Islet precursor cell (in vitro differentiated cells): ENCODE measurements around the gene EIF5.
"Not testable (repeated sequence)": the region's sequence is repeated elsewhere in the genome, so short reads cannot be mapped to it uniquely, and the experiment has no call there.

Experiments used
- DNase-seq: peaks from one replicate; pipeline ENCODE4 v3.0.0-alpha.2; 2018

The EIF5 gene

DNA sequence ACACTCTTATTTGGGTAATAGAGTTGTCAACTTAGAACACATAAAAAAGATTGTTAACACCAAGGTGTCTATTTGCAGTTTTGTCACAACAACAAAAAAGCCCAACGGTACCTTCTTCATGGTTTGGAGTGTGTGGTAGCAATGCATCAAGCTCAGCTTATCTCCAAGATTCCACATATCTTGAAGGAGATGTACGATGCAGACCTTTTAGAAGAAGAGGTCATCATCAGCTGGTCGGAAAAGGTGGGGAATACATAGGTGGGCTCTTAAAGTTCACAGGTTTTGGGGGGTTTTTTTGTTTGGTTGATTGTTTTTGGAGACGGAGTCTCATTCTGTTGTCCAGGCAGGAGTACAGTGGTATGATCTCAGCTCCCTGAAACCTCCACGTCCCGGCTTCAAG is 5.5 kb downstream of the EIF5 start:
- no peak for DNase-seq

DNA sequence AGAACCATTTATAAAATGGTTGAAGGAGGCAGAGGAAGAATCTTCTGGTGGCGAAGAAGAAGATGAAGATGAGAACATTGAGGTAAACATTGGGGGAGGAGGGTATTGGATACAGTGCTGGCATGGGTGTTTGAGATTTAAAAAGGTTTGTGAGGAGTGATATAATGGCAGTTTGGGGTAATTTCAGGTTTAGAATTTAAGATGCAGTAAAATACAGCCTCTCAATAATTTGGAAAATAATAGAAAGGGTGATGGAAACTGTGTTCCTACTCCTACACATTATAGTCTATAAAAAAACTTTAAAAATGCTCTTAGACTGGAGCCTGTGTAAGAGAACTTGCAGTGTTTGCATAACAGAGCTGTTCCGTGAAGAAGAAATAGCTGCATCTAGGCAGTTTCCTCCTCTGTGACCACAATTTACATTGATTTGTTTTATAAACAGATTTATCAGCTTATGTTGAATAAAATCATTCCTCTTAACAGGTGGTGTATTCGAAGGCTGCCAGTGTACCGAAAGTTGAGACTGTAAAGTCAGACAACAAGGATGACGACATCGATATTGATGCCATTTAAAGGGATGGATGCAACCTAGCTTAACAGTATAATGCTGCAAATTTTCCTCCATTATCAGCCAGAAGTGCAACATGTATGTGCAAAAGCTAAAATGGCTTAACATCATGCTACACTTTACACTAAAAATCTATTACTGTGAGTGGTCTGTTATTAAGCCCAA is 6.6 kb downstream of the EIF5 start:
- DNase-seq = no peak

DNA sequence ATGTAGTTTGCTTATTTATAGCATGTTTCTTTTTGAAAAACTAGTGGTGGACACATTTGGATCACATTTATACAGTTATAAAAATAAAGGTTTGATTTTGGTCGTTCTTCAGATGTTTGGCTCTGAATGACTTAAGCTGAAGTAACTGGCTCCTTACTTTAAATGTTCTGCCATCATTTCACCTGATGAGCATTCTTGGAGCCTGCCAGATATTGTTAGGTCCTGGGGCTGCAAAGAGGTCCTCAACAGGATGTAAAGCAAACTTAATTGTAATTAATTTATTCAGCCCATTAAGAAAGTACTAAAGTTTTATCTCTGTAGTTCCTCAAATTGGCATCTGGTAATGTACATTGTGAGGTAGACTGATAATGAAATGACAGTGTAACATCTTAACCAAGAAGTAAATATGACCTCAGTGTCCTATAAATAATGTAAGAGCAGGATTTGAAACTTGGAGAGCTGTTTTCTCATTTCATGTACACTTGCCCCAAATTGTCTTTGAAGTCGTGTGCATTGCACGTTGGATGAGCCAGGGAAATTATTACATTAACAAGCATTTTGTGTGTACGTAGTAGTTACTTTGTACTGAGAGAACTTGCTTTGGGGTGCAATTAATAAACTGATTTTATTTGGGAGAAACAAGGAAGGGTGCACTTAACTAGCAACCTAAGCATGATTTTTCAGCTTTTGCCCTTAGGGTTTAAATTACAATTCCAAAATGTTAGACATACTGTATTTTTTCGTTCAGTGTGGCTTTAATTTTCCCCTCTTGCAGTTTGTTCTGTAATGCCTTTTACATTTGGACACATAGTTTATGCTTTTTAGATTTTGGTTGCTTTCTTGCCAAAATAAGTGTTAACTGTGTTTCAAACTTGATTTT is 7.5 kb downstream of the EIF5 start:
- no peak for DNase-seq

DNA sequence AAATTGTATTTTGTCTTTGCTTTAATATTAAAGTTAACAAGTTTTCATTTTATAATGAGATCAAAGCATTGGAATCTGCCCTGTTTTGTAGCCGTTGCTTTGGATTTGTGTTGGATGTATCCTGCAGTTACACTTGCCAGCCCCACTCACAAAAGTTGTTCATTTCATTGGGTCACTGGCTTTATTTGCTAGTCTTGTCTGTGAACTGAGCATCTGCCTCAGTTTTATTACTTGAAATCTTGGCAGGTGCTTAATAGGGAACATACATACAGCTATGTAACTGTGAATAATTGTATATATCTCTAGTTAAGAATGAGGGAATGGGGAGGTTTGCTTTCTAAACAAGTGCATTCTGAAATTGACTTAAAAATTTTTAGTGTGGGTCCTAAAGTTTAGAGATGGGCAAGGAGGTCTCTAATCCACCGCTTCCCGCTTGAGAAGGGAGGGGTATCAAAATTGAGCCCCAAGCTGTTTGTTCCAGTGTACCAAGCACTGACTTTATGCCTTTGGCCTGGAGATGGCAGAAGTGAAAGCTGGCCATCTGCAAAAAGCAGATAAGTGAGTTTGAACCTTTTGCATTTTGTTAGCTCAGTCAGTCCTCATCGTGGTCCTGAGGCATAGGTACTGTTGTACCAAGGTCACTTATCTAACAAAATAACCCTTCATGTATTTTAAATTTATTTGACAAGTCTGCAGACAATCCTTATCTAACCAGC is 9.3 kb downstream of the EIF5 start:
- no peak for DNase-seq

DNA sequence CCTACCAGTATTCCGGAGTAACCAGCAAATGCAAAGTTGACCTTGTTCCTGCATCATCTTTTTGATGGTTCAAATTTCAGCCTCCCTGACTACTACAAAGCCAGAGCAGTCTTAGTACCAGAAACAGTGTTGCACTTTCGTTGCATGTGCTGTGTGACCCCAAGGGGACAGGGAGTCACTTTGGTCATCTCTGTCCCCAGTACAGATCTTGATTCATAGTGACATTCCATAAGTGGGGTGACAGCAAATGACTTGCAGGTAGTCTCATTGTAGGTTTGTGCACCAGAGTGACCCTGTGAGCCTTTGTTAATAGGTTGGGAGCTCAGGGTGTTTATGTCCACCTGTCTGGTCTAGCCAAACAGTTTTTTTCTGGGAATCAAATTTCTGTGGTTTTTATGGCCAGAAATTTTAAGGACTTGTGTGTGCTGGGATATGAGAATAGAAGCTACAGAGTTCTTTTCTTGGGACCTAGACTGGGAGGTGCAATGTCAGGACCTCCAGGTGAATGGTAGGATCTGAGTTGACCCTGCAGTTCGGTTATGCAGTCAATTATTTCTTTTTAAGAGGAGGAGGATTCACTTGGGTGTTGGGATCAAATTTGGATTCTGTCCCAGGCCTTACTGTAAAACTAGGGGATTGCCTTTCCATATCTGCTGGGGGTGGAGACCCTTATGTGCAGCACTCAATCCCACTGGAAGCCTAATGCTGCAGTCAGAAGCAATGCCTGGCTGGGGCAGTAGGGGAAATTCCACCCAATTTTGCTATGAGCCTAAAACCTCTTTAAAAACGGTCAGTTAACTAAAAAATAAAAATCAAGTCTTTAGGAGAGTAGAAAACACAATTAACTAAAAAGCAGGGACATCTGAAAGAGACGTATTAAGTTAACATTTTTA is 10.1 kb downstream of the EIF5 start:
- DNase-seq = no peak

DNA sequence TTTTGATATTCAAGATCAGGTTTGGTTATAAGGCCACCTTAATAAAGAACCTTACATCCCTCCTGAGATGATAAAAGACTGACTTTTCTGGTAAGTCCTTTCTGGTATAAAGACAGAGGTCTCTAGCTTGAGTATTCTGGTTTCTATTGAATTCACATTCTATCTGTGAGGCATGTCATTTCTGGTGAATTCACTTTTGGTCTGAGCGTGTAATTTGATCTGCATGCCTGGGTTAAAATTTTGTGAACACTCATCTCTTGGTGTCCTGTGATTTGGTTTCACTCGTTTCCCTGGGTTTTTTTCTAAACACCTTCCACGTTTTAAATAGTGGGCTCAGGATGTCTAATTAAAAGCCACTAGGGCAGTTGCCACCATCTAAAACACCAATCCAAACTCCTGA is 12.2 kb downstream of the EIF5 start:
- DNase-seq = no peak

DNA sequence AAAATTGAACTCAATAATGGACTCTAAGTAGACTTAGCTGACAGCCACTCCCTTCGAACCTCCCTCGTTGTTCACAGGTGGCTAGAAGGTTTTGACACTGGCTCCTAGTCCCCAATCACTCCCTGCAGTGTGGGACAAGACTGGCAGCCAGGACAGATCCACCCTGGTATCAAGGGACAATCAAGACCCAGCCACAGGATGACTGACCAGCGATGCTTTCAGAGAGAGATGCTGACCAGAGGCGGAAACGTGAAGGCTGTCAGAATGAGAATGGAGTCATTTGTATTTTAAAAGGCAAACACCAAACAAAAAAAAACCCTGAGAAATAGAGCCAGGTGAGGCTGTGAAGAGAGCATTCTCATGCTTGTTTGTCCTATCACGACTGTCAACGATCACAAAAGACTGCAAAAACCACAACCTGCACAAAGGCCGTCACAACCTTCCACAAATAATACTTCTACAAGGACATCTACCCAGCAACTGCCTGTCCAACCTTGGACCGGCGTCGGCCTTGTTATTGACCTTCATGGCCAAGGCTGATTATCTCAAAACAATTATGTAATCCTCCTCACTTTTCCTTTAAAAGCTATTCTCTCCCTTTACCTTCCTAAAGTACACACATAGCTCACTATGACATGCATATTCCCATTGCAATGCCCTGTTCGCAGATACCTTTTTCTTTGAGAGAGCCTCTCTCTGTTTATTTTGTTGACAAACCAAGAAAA is 13.2 kb downstream of the EIF5 start:
- no peak for DNase-seq

DNA sequence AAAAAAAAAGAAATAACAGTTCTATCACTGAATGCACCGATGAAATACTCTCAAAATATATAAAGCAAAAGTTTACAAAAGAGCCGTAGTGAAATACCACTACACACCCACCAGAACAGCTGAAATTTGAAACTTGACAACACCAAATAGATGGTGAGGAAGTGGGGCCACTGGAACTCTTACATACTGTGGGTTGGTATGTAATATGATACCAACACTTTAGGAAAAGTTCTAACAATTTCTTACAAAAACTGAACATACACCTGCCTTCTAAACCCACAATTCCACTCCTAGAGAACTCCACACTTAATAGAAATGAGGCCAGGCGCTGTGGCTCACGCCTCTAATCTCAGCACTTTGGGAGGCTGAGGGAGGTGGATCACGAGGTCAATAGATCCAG is 14.1 kb downstream of the EIF5 start:
- DNase-seq = no peak

DNA sequence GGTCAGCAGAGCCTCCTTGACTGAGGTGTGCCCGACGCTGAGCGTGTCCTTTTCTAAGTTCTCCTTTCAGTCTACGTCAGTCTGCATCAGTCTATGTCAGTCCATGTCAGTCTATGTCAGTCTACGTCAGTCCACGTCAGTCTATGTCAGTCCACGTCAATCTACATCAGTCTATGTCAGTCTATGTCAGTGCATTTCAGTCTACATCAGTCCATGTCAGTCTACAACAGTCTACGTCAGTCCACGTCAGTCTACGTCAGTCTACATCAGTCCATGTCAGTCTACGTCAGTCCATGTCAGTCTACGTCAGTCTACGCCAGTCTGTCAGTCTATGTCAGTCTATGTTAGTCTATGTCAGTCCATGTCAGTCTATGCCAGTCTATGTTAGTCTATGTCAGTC is 15.9 kb downstream of the EIF5 start:
- no peak for DNase-seq

DNA sequence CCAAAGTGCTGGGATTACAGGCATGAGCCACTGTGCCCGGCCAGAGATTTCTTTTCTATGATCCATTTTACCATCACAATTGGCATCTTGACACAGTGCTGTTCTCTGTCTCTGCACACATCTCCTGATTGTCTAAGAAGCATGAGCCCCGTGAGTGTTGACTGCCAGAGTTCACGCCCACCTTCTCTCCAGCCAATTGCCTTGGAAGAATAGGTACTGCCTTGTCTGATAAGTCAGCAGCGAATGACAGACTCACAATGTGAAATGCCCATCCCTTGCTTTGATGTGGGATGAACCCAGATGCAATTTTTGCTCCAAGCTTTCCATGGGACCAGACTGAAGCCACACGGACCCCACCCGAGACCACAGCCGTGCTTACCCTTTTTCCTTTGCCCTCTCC is 19.3 kb downstream of the EIF5 start:
- no peak for DNase-seq

DNA sequence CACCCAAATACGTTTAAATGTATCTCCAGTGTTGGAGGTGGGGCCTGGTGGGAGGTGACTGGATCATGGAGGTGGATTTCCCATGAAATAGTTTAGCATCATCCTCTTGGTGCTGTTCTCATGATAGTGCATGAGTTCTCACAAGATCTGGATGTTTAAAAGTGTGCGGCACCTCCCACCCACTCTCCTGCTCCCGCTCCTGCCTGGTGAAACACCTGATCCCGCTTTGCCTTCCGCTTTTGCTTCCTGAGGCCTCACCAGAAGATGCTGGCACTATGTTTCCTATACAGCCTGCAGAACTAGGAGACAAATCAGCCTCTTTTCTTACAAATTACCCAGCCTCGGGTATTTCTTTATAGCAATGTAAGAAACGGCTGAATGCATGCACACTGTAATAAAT is 20.1 kb downstream of the EIF5 start:
- no peak for DNase-seq

DNA sequence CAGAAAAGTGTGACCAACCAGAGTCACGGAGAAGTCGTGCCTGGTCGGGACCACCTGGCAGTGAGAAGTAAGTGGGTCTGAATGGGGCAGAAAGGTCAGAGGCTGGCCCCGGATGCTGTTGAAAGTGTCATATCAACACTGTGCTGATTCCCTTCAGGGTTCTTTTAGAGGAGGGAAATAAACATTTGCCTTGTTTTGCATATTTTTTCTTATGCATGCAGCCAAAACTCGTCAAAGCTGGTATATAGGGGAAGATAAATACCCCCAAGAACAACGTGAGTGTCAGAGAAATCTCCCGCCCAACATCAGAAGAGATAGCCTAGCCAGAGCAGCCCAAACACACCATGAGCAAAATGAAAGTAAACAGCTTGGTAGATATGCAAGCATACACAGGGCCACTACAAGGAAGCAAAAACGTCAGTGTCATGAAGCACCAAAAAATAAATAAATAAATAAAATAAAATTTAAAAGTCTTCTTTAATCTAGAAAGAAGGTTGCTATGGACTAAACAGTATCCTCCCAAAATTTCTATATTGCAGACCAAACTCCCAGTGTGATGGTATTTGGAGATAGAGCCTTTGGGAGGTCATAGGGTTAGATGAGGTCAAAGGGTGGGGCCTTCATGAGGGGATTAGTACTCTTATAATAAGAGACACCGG is 22.1 kb downstream of the EIF5 start:
- DNase-seq = no peak

DNA sequence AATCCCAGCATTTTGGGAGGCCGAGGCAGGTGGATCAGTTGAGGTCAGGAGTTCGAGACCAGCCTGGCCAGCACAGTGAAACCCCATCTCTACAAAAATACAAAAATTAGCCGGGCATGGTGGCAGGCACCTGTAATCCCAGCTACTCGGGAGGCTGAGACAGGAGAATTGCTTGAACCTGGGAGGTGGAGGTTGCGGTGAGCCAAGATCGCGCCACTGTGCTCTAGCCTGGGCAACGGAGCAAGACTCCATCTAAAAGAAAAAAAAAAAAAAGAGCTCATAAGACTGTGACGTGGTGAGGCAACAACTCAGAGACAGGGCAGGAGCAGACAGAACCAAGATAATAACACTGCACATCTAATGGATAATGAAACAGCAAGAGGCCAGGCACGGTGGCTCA is 23.5 kb downstream of the EIF5 start:
- DNase-seq = not testable (repeated sequence)

DNA sequence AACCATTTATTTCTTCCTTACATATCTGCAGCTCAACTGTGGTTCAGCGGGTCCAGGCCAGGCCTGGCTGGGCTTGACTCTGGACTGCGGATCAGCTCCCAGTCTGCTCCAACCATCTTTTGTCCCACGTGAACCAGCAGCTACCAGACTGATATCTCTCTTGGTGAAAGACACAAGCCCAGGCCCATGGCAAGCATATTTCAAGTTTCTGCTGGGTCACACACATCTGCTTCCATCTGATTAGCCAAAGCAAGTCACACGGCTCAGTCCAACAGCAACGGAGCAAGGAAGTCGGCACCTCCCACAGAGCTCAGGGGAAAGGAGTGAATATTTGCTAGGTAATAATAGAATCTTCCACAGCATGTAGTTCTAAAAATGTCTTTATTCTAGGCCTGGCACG is 26.5 kb downstream of the EIF5 start:
- DNase-seq = no peak

DNA sequence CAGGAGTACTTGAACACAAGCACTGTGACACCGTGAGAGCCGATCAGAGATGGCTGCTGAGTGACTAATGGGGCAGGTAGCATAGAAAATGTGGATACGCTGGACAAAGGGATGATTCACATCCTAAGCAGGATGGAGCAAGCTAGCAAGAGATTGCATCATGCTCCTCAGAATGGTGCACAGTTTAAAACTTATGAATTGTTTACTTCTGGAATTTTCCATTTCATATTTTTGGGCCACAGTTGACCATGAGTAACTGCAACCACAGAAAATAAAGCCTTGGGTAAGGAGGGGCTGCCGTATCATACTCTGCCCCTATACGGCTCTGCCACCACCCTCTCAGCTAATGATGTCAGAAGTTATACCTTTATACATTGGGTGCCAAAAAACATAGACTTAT is 27.8 kb downstream of the EIF5 start:
- peak; percentile 69 for DNase-seq

DNA sequence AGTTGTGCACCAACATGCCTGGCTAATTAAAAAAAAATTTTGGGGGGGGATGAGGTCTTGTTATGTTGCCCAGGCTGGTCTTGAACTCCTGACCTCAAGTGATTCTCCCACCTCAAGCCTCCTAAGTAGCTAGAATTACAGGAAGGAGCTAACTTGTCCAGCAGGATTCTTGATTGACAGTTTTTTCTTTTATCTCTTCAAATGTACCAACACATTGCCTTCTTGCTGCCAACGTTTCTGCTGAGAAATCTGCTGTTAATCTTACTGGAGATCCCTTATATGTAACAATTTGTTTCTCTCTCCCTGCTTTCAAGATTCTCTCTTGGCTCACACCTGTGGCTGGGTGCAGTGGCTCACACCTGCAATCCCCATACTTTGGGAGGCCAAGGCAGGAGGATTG is 28.7 kb downstream of the EIF5 start:
- DNase-seq = no peak

DNA sequence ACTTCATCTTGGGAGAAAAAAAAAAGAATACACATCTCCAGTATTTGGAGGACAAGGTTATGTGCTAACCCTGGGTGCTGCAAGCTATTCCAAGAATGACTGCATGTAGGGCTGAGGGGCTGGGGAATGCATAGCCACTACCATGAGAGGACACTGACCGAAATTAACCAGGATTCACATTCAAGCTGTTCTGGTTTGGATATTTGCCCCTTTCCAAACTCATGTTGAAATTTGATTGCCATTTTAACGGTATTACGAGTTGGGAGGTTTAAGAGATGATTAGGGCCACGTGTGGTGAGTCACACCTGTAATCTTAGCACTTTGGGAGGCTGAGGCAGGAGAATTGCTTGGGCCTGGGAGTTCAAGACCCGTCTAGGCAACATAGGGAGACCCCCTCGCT is 32.7 kb downstream of the EIF5 start:
- DNase-seq = no peak

DNA sequence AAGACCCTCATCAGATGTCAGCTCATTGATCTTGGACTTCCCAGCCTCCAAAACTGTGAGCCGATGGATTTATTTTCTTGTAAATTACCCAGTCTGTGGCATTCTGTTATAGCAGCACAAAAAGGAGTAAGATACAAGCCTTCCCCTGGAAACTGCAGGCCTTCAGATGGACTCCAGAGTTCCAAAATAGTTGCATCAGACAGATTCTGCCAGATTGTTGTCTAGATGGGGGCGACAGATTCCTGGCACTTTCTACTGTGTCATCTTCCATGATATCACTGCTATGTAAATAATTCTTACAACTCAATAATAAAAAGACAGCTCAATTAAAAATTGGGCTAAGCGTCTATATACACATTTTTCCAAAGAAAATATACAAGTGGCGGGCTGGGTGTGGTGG is 34.0 kb downstream of the EIF5 start:
- DNase-seq = no peak

DNA sequence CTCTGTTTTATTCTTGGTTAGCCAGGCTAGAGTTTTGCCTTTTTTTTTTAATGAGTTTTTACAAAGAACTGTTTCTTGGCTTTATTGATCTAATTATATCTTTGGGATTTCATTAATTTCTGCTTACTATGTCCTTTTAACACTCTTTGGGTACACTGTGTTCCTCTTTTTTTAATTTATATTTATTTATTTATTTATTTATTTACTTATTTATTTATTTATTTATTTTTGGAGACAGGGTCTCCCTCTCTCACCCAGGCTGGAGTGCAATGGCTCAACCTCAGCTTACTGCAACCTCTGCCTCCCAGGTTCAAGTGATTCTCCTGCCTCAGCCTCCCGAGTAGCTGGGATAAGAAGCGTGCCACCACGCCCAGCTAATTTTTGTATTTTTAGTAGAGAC is 36.0 kb downstream of the EIF5 start:
- DNase-seq = no peak

DNA sequence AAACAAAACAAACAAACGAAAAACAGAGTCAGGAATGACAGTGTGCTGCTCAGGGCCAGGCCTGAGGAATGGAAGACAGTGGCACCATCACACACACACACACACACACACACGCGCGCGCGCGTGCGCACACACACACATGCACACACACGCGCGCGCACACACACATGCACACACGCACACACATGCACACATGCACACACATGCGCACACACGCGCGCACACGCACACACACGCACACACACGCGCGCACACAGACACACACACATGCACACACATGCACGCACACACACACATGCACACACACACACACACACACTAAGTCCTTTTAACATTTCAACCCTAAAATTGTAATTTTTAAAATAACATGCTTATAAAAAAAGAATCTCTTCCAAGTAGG is 38.0 kb downstream of the EIF5 start:
- no peak for DNase-seq

DNA sequence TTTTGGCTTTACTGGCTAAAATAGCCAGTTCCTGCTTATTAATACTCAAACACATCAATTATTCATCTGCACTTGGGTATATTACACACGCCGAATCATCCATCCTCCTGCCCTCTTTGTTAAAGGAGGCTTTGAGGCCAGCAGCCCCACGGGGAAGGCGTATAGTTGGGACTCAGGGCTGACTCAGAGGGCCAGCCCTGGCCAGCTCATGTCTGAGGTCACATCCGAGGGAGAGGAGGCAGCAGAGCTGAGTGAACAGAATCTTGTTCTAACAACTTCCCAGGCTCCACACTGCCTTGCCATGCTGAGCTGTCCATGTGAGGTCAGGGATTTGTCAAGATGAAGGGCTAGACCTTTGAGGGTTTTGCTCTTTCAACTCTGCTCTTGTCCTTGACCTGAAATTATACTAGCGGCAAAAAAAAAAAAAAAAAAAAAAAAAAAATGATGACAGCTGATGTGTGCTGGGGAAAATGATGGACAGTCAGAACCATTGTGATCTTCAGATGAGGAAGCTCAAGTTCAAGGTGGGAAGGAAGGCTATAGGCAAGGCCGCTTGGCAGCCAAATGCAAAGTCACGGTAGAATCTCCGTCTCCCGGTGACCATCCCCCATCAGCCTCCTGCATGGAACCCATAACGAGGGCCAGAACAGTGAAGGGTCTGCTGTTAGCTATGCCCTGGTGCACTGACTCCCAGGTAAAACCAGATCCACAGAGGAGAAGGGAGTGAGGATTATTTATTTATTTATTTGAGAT is 38.7 kb downstream of the EIF5 start:
- peak; percentile 91 for DNase-seq
